Measurements from ENCODE around the gene AVL9. TPM values are rescaled to one million over a fixed set of nuclear protein-coding genes. Genes with fewer than 3 reads are reported as not detected.

The AVL9 gene
- total and polyA plus RNA-seq, 2 experiments from 2014 or later = 14.0 to 55.7 TPM

DNA sequence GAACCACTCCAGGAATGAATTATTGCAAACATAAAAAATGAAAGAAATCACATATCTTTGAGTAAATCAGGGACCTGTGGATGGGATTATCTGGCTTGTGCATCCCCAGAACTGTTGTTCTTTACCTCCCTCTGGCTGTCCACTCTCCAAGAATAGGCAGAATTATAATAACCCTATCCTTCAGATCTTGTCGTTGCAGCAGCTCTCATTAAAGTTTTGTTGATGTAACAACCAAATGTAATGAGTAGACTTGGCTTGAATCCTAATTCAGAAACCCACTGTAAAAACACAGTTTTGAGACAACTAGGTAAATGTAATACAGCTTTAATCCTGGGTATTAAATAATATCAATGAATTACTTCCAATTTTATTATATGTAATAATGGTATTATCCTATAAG lies 21.3 kb upstream of the AVL9 start:
- H3K36me3 ChIP-seq (replicated peaks; ENCODE audit: insufficient read depth, low read depth) = no peaks in the 10 kb centered on the region
- no peaks in the 10 kb centered on the region for H4K20me1 ChIP-seq (ENCODE audit: insufficient read depth, poor library complexity, severe bottlenecking)
- H3K79me2 ChIP-seq = no peaks in the 10 kb centered on the region
- TF ChIP-seq EZH2phosphoT487 (IDR thresholded peaks at IDR 0.05; ENCODE audit: low read depth, severe bottlenecking, unreplicated experiment) (no peak), EZH2 (IDR thresholded peaks at IDR 0.05; ENCODE audit: borderline replicate concordance) (no peak)
- TF ChIP-seq, protein P1, sequence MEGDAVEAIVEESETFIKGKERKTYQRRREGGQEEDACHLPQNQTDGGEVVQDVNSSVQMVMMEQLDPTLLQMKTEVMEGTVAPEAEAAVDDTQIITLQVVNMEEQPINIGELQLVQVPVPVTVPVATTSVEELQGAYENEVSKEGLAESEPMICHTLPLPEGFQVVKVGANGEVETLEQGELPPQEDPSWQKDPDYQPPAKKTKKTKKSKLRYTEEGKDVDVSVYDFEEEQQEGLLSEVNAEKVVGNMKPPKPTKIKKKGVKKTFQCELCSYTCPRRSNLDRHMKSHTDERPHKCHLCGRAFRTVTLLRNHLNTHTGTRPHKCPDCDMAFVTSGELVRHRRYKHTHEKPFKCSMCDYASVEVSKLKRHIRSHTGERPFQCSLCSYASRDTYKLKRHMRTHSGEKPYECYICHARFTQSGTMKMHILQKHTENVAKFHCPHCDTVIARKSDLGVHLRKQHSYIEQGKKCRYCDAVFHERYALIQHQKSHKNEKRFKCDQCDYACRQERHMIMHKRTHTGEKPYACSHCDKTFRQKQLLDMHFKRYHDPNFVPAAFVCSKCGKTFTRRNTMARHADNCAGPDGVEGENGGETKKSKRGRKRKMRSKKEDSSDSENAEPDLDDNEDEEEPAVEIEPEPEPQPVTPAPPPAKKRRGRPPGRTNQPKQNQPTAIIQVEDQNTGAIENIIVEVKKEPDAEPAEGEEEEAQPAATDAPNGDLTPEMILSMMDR (IDR thresholded peaks at IDR 0.05; ENCODE audit: poor library complexity) = no peak
- no peaks in the 10 kb centered on the region for H3K9me2 ChIP-seq (replicated peaks; ENCODE audit: insufficient read depth)
- 67% methylated on average over 1 of the region's 1 CpG for WGBS (ENCODE audit: low lambda C conversion rate, missing lambda C conversion rate)
- no peak overlapping the region for H2AFZ ChIP-seq
- no peaks in the 10 kb centered on the region for H3K4me1 ChIP-seq (ENCODE audit: insufficient read depth)
- no peak overlapping the region for H3K4me3 ChIP-seq
- H3K9me3 ChIP-seq (ENCODE audit: low read depth) = no peaks in the 10 kb centered on the region
- H3K27ac ChIP-seq = no peak overlapping the region
- H3K4me2 ChIP-seq = no peak overlapping the region
- no peaks in the 10 kb centered on the region for H3K27me3 ChIP-seq
- no peak for DNase-seq (ENCODE audit: low spot score)

DNA sequence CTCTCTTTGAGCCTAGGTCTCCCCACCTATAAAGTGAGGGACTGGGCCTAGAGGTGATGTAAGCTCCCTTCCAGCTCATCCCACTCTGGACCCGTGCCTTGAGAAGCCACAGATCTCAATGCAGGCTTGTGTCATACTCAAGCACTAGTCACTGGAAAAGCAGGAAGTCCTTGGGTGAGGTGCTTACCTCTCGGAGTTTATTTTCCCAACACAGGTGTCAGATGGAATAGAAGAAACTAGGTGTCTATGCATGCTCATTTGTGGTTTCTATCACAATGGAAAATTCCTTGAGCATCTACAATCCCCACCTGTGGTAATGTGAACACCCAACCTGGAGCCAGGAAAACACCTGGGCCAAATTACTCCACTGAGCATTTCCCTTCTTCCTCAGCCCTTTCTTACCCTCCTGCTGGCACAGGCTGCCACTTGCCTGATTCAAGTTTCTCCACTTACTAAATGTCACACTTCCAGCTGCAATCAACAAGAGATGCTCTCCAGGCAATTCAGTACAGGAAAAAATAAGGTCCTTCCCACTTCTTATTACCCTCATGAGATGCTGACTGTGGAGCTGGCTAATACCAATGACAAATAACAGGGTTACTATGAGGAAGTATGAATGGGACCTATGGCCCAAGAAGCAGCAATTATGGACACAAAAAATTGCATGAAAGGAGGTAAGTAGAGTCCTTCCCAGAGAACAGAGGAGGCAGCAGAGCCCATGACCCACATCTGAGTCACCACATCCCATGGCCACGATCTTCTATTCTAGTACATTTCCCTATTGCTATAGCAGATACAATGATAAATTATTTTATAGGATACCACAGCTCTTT lies 18.3 kb upstream of the AVL9 start:
- H3K9me3 ChIP-seq (ENCODE audit: low read depth) = no peaks in the 10 kb centered on the region
- H4K20me1 ChIP-seq (ENCODE audit: insufficient read depth, poor library complexity, severe bottlenecking) = no peaks in the 10 kb centered on the region
- no peaks in the 10 kb centered on the region for H3K79me2 ChIP-seq
- no peak overlapping the region for H3K4me3 ChIP-seq
- no peaks in the 10 kb centered on the region for H3K36me3 ChIP-seq (replicated peaks; ENCODE audit: insufficient read depth, low read depth)
- no peak for DNase-seq (ENCODE audit: low spot score)
- TF ChIP-seq EZH2phosphoT487 (IDR thresholded peaks at IDR 0.05; ENCODE audit: low read depth, severe bottlenecking, unreplicated experiment) = no peak
- TF ChIP-seq, protein P1 (IDR thresholded peaks at IDR 0.05; ENCODE audit: poor library complexity) = no peak
- TF ChIP-seq EZH2 (IDR thresholded peaks at IDR 0.05; ENCODE audit: borderline replicate concordance) = no peak
- no peaks in the 10 kb centered on the region for H3K4me1 ChIP-seq (ENCODE audit: insufficient read depth)
- no peak overlapping the region for H2AFZ ChIP-seq
- no peaks in the 10 kb centered on the region for H3K9me2 ChIP-seq (replicated peaks; ENCODE audit: insufficient read depth)
- no peak overlapping the region for H3K27ac ChIP-seq
- no peak overlapping the region for H3K4me2 ChIP-seq
- no peaks in the 10 kb centered on the region for H3K27me3 ChIP-seq
- WGBS (ENCODE audit: low lambda C conversion rate, missing lambda C conversion rate) = 79% methylated on average over 3 of the region's 3 CpGs

DNA sequence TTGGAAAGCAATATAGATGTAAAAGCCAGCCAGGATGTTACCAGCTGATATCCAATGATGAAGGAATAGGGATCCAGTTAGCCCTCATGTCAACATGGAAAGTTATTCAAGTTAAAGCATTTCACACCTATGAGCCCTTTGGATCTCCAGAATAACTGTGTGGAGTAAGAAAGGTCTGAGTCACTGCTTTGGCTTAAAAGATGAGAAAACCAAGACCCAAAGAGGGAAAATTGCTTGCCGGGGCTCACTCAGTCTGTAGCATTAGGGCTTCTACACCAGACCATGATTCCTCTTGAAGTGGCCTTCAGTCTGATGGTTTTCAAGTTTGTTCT lies 17.7 kb upstream of the AVL9 start:
- no peaks in the 10 kb centered on the region for H3K36me3 ChIP-seq (replicated peaks; ENCODE audit: insufficient read depth, low read depth)
- WGBS (ENCODE audit: low lambda C conversion rate, missing lambda C conversion rate) = 83% methylated on average over 1 of the region's 1 CpG
- H3K27me3 ChIP-seq = no peaks in the 10 kb centered on the region
- no peak overlapping the region for H3K27ac ChIP-seq
- no peak overlapping the region for H2AFZ ChIP-seq
- no peak for DNase-seq (ENCODE audit: low spot score)
- H3K4me1 ChIP-seq (ENCODE audit: insufficient read depth) = no peaks in the 10 kb centered on the region
- H3K4me2 ChIP-seq = no peak overlapping the region
- no peaks in the 10 kb centered on the region for H3K79me2 ChIP-seq
- H3K9me3 ChIP-seq (ENCODE audit: low read depth) = no peaks in the 10 kb centered on the region
- no peaks in the 10 kb centered on the region for H4K20me1 ChIP-seq (ENCODE audit: insufficient read depth, poor library complexity, severe bottlenecking)
- H3K9me2 ChIP-seq (replicated peaks; ENCODE audit: insufficient read depth) = no peaks in the 10 kb centered on the region
- no peak overlapping the region for H3K4me3 ChIP-seq
- TF ChIP-seq, protein P1 (IDR thresholded peaks at IDR 0.05; ENCODE audit: poor library complexity) = no peak
- TF ChIP-seq EZH2 (IDR thresholded peaks at IDR 0.05; ENCODE audit: borderline replicate concordance) = no peak
- TF ChIP-seq EZH2phosphoT487 (IDR thresholded peaks at IDR 0.05; ENCODE audit: low read depth, severe bottlenecking, unreplicated experiment) = no peak

Measured in hepatocyte (in vitro differentiated cells).